ENCODE results near the gene DNAH8.

DNA sequence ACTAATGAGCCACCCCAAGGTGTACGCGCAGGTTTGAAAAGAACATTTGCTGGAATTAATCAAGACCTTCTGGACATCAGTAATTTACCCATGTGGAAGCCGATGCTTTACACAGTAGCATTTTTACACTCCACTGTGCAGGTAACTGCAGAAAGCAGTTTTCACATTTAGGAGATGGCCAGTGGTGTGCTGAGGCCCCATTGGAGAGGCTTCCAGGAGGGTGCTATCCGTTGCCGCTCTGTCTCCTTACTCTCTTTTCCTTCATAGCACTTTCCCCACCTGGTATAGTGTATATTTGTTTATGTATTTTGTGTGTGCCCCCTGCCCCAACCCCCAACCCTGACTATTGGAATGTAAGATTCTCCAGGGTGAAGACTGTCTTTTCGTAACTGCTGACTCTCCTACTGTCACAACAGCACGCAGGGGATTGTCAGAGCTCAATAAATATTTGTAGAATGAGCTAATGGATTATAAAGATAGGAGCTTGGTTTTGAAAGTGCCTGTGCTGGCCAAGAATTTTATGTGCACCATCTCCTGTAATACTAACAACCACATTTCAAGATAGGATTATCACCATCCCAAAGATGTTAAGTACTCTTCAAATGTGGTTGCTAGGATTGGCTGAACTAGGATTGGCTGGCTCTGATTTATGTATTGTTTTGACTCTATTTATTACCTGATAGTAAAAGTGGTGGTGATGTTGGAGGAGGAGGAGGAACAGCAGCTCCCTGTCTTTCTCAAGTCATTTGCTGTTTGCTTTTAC is 259.5 kb downstream of the DNAH8 start:
- TF ChIP-seq POLR2A (IDR thresholded peaks at IDR 0.05) (no peak), CTCF (IDR thresholded peaks at IDR 0.05 in 8 of 11, conservative IDR thresholded peaks at IDR 0.05 in 3 of 11) (no peak)

Measured in spleen (tissue), 7 donors.